Measurements from ENCODE around the gene NEK1.

DNA sequence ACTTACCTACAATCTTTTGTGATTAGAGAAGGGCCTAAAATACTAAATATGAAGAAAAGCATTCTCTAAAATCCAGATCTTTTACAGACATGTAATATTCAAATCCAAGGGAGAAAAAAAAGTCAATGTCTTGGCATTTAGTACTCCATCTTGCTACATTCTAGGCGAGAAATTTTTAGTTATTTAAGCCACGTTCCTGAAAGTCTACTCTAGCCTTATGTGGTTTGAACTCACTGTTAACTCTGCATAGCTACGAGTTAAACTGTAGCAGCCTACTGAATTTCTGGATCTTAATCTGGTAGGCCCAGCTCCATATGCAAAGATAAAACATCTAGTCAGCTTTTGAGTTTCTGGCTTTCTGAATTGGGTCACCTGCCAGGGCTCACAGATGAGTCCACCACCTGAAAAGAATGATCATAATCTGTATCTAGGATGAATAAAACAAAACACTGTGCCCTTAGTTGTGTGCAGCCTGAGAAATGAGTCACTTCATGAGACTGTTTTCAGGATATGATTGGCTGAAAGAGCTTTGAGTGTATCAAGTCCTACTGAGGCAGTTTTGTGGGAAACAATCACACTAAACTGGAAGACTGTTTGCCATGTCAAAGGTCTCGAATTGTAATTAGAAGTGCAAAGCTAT, 3.2 kb upstream of the NEK1 start:
- TF ChIP-seq POLR2A (IDR thresholded peaks at IDR 0.05; ENCODE audit: low read length) (no peak), GATA1 (IDR thresholded peaks at IDR 0.05; ENCODE audit: low read depth, low read length) (no peak)

Data from erythroblast (primary cell).